GM19239 (cell line): ENCODE data around the gene FBXO44.

Experiments used
- DNase-seq: peaks from one replicate; pipeline ENCODE4 v3.0.0; 2011; ENCODE audit warnings: low spot score; ENCODE audit not compliant: insufficient read length
- FAIRE-seq: peaks from 2 replicates; lab custom pipeline; 2011; peaks lifted over from hg19 to GRCh38; lab: Jason Lieb, UNC

FBXO44 gene

GRCh38 chr1:11704691-11705475 is 50.2 kb downstream of the FBXO44 start:
- no peak for DNase-seq
- FAIRE-seq, result no peak

GRCh38 chr1:11705596-11705995 is 50.9 kb downstream of the FBXO44 start:
- FAIRE-seq (no peak), DNase-seq (no peak)

- FAIRE-seq (no peak), DNase-seq (no peak)
These were observed 51.6 kb downstream of the FBXO44 start for GRCh38 chr1:11706292-11706691.

- FAIRE-seq (no peak), DNase-seq (no peak)
These were observed 53.1 kb downstream of the FBXO44 start for GRCh38 chr1:11707621-11708276.

- FAIRE-seq (no peak), DNase-seq (no peak)
These were observed 54.1 kb downstream of the FBXO44 start for GRCh38 chr1:11708554-11709350.

GRCh38 chr1:11711490-11711889 is 56.8 kb downstream of the FBXO44 start:
- DNase-seq, result no peak
- FAIRE-seq, result no peak

- DNase-seq (no peak), FAIRE-seq (no peak)
These were observed 57.6 kb downstream of the FBXO44 start for GRCh38 chr1:11712285-11712684.
